SKM-1 (cell line): ENCODE measurements around the gene FXYD7.

Source experiments
- DNase-seq: peaks from one replicate; lab custom pipeline; 2025; ENCODE audit not compliant: unreplicated experiment; lab: John Stamatoyannopoulos, UW

The FXYD7 gene

GRCh38 chr19:35162471-35163326 is 19.6 kb downstream of the FXYD7 start:
- no peak for DNase-seq

- DNase-seq: no peak
These were observed 21.4 kb downstream of the FXYD7 start for GRCh38 chr19:35164418-35164817.

- DNase-seq: no peak
These were observed 22.4 kb downstream of the FXYD7 start for GRCh38 chr19:35165200-35166058.

- DNase-seq: no peak
These were observed 23.3 kb downstream of the FXYD7 start for GRCh38 chr19:35166100-35167063.

- DNase-seq: no peak
These were observed 24.4 kb downstream of the FXYD7 start for GRCh38 chr19:35167251-35168119.

- DNase-seq: no peak
These were observed 25.1 kb downstream of the FXYD7 start for GRCh38 chr19:35168196-35168595.

GRCh38 chr19:35169221-35169995 is 26.4 kb downstream of the FXYD7 start:
- no peak for DNase-seq

- DNase-seq: no peak
These were observed 27.5 kb downstream of the FXYD7 start for GRCh38 chr19:35170359-35171061.

GRCh38 chr19:35171730-35172129 is 28.7 kb downstream of the FXYD7 start:
- no peak for DNase-seq

- DNase-seq: no peak
These were observed 31.2 kb downstream of the FXYD7 start for GRCh38 chr19:35174226-35174625.

GRCh38 chr19:35176181-35176570 is 33.1 kb downstream of the FXYD7 start:
- DNase-seq: no peak

GRCh38 chr19:35177377-35178274 is 34.6 kb downstream of the FXYD7 start:
- DNase-seq: no peak

GRCh38 chr19:35178701-35179100 is 35.6 kb downstream of the FXYD7 start:
- DNase-seq: no peak

- no peak for DNase-seq
These were observed 36.8 kb downstream of the FXYD7 start for GRCh38 chr19:35179830-35180229.

GRCh38 chr19:35181387-35181786 is 38.3 kb downstream of the FXYD7 start:
- no peak for DNase-seq

GRCh38 chr19:35184267-35184666 is 41.2 kb downstream of the FXYD7 start:
- DNase-seq: no peak

- no peak for DNase-seq
These were observed 41.8 kb downstream of the FXYD7 start for GRCh38 chr19:35184884-35185283.
